Endodermal cell (in vitro differentiated cells): Measurements from ENCODE around the gene GNMT. TPM values are rescaled to one million over a fixed set of nuclear protein-coding genes. Genes with fewer than 3 reads are reported as not detected.

Experiments used
- DNase-seq: peaks from one replicate; pipeline ENCODE4 v3.0.0-alpha.2; 2017
- H3K27ac ChIP-seq: 2 replicates; pipeline ENCODE4 v1.5.1; 2013; ENCODE audit warnings: mild to moderate bottlenecking, low read depth, low read length, moderate library complexity
- H3K27me3 ChIP-seq: 2 replicates; pipeline ENCODE4 v1.6.1; 2013; ENCODE audit warnings: mild to moderate bottlenecking, low read length, moderate library complexity; ENCODE audit not compliant: insufficient read depth, control insufficient read depth, poor library complexity, severe bottlenecking
- H3K36me3 ChIP-seq: 2 replicates; pipeline ENCODE4 v1.7.0; 2013; ENCODE audit warnings: mild to moderate bottlenecking, low read length, moderate library complexity; ENCODE audit not compliant: control insufficient read depth, insufficient read depth
- H3K4me1 ChIP-seq: one replicate; pipeline ENCODE4 v1.7.0; 2013; ENCODE audit warnings: low read length; ENCODE audit not compliant: control insufficient read depth, insufficient read depth
- H3K4me3 ChIP-seq: 2 replicates; pipeline ENCODE4 v1.5.1; 2013; ENCODE audit warnings: mild to moderate bottlenecking, low read length, moderate library complexity
- H3K9ac ChIP-seq: 2 replicates; pipeline ENCODE4 v1.6.1; 2013; ENCODE audit warnings: mild to moderate bottlenecking, low read length, moderate library complexity; ENCODE audit not compliant: poor library complexity, severe bottlenecking; ENCODE audit errors: extremely low read depth
- H3K9me3 ChIP-seq: 2 replicates; pipeline ENCODE4 v1.6.1; 2013; ENCODE audit warnings: mild to moderate bottlenecking, low read length, moderate library complexity; ENCODE audit not compliant: control insufficient read depth
- H3K27ac Mint-ChIP-seq: 2 replicates; pipeline ENCODE4 v1.8.0; 2020; ENCODE audit warnings: mixed read lengths
- H3K27me3 Mint-ChIP-seq: 2 replicates; pipeline ENCODE4 v1.8.0; 2021; ENCODE audit warnings: mild to moderate bottlenecking, mixed read lengths; ENCODE audit not compliant: insufficient read depth
- H3K36me3 Mint-ChIP-seq: 2 replicates; pipeline ENCODE4 v1.8.0; 2020; ENCODE audit warnings: low read depth, mixed read lengths
- H3K4me1 Mint-ChIP-seq: 2 replicates; pipeline ENCODE4 v1.8.0; 2020; ENCODE audit warnings: mixed read lengths
- H3K4me3 Mint-ChIP-seq: 2 replicates; pipeline ENCODE4 v1.8.0; 2020; ENCODE audit warnings: mild to moderate bottlenecking, moderate library complexity, mixed read lengths
- H3K9me3 Mint-ChIP-seq: 2 replicates; pipeline ENCODE4 v1.8.0; 2020; ENCODE audit warnings: mild to moderate bottlenecking, mixed read lengths
- CTCF ChIP-seq: fragments of 200-600 bp; sonication (generic); conservative IDR thresholded peaks from 2 replicates; pipeline ENCODE4 v1.5.0; 2021; ENCODE audit warnings: antibody characterized with exemption, mild to moderate bottlenecking
- WGBS, 2 experiments: methylation state at CpG; one replicate each; pipeline versions ENCODE4 v1.1.5 to v1.1.7; 2013; ENCODE audit warnings: missing lambda C conversion rate in 2 of 2, mixed read lengths in 1 of 2; ENCODE audit not compliant: insufficient coverage in 1 of 2, insufficient read length in 1 of 2; 5-methylcytosine and 5-hydroxymethylcytosine counted together
- total RNA-seq, 2 donors: library from RNA; stranded (reverse); fragmentation: NEBNext Ultra II Directional in 1 of 2; extraction: Animal tissue kit (Norgen Biotek cat#: 25700) in 1 of 2; gene quantifications; 2 replicates in 1 of 2; 3 replicates in 1 of 2; pipeline ENCODE4 v1.2.1, GENCODE V29; 2021

The GNMT gene
- total RNA-seq, 2 donors from 2014 or later: 0.75 to 0.84 TPM

GRCh38 chr6:42929821-42930360 lies 30.7 kb upstream of the GNMT start:
- Mint-ChIP-seq H3K27me3 (no peaks in the 10 kb centered on the region), H3K27ac (peak overlapping the region; percentile 96), H3K9me3 (no peaks in the 10 kb centered on the region), H3K4me1 (peaks cover 25% of the 10 kb centered on the region), H3K4me3 (peak overlapping the region; percentile 97), H3K36me3 (peaks cover 17% of the 10 kb centered on the region)
- H3K4me1 ChIP-seq: peaks cover 5% of the 10 kb centered on the region
- peak overlapping the region; percentile 91 for H3K4me3 ChIP-seq
- peaks cover 19% of the 10 kb centered on the region for H3K36me3 ChIP-seq
- no peaks in the 10 kb centered on the region for H3K9me3 ChIP-seq
- H3K27ac ChIP-seq: peak overlapping the region; percentile 95
- H3K9ac ChIP-seq: peak overlapping the region; percentile 66
- no peak for DNase-seq
- WGBS, 2 experiments: 1 to 3% methylated on average over 9 to 16 of the region's 16 CpGs
- no peaks in the 10 kb centered on the region for H3K27me3 ChIP-seq
- no peak for TF ChIP-seq CTCF

- peaks cover 38% of the 10 kb centered on the region for H3K36me3 Mint-ChIP-seq
- H3K9me3 Mint-ChIP-seq: no peaks in the 10 kb centered on the region
- no peak for DNase-seq
- H3K9me3 ChIP-seq: no peaks in the 10 kb centered on the region
- H3K4me3 ChIP-seq: no peak overlapping the region
- H3K9ac ChIP-seq: no peak overlapping the region
- peaks cover 25% of the 10 kb centered on the region for H3K4me1 Mint-ChIP-seq
- TF ChIP-seq CTCF: no peak
- no peak overlapping the region for H3K27ac Mint-ChIP-seq
- no peaks in the 10 kb centered on the region for H3K27me3 ChIP-seq
- WGBS, 2 experiments: 91% methylated on average over 2 of the region's 3 CpGs; no CpG with 5 or more reads in 1 of the 2 experiments
- H3K36me3 ChIP-seq: peaks cover 44% of the 10 kb centered on the region
- no peaks in the 10 kb centered on the region for H3K27me3 Mint-ChIP-seq
- H3K27ac ChIP-seq: no peak overlapping the region
- H3K4me3 Mint-ChIP-seq: peak overlapping the region; percentile 3
- peaks cover 5% of the 10 kb centered on the region for H3K4me1 ChIP-seq
Measured at GRCh38 chr6:42932412-42932811, 28.1 kb upstream of the GNMT start.

GRCh38 chr6:42933205-42933604 lies 27.3 kb upstream of the GNMT start:
- H3K9ac ChIP-seq: no peak overlapping the region
- H3K9me3 Mint-ChIP-seq: no peaks in the 10 kb centered on the region
- no peak overlapping the region for H3K4me3 ChIP-seq
- no peaks in the 10 kb centered on the region for H3K9me3 ChIP-seq
- no peak overlapping the region for H3K27ac ChIP-seq
- H3K27ac Mint-ChIP-seq: no peak overlapping the region
- no peaks in the 10 kb centered on the region for H3K27me3 Mint-ChIP-seq
- peaks cover 25% of the 10 kb centered on the region for H3K4me1 Mint-ChIP-seq
- no peak for TF ChIP-seq CTCF
- H3K4me1 ChIP-seq: peaks cover 5% of the 10 kb centered on the region
- 85 to 100% methylated on average over 2 to 3 of the region's 3 CpGs for WGBS, 2 experiments
- no peaks in the 10 kb centered on the region for H3K27me3 ChIP-seq
- DNase-seq: no peak
- H3K36me3 Mint-ChIP-seq: peaks cover 46% of the 10 kb centered on the region
- no peak overlapping the region for H3K4me3 Mint-ChIP-seq
- H3K36me3 ChIP-seq: peaks cover 51% of the 10 kb centered on the region
